Lower leg skin (tissue), 3 donors: ENCODE measurements around the gene TRIM50.

Source experiments
- CTCF ChIP-seq, 3 donors: fragments of 450-650 bp; IDR thresholded peaks; one replicate each; pipeline ENCODE4 v1.5.1; 2016; ENCODE audit warnings: antibody characterized with exemption in 3 of 3, mild to moderate bottlenecking in 3 of 3, moderate library complexity in 2 of 3
- POLR2A ChIP-seq, 2 donors: fragments of 450-650 bp; IDR thresholded peaks; one replicate each; pipeline ENCODE4 v1.6.1; 2016 to 2017; ENCODE audit warnings: antibody characterized with exemption in 2 of 2, mild to moderate bottlenecking in 1 of 2, moderate library complexity in 1 of 2

- TF ChIP-seq CTCF (IDR thresholded peaks at IDR 0.05), result no peak
- no peak for TF ChIP-seq POLR2A (IDR thresholded peaks at IDR 0.05)
These were observed 14.0 kb upstream of the TRIM50 start for GRCh38 chr7:73341877-73342276.
